Neural crest cell (in vitro differentiated cells): Measurements from ENCODE around the gene UCP3. TPM values are rescaled to one million over a fixed set of nuclear protein-coding genes. Genes with fewer than 3 reads are reported as not detected.
A peak's percentile ranks its signal among the peaks of the same experiment; 100 is the strongest.

ENCODE experiments used
- DNase-seq: peaks from one replicate; pipeline ENCODE4 v3.0.0; 2021; ENCODE audit warnings: low read depth, mixed read lengths, low spot score
- H3K27ac Mint-ChIP-seq: one replicate; pipeline ENCODE4 v1.8.0; 2021; ENCODE audit warnings: mild to moderate bottlenecking, mixed read lengths; ENCODE audit not compliant: unreplicated experiment
- H3K27me3 Mint-ChIP-seq: 2 replicates; pipeline ENCODE4 v1.8.0; 2021; ENCODE audit warnings: low read depth, mild to moderate bottlenecking, mixed read lengths
- H3K36me3 Mint-ChIP-seq: 2 replicates; pipeline ENCODE4 v1.8.0; 2021; ENCODE audit warnings: low read depth, mild to moderate bottlenecking, mixed read lengths
- H3K4me1 Mint-ChIP-seq: 2 replicates; pipeline ENCODE4 v1.8.0; 2021; ENCODE audit warnings: mixed read lengths
- H3K4me3 Mint-ChIP-seq: one replicate; pipeline ENCODE4 v1.8.0; 2021; ENCODE audit warnings: mild to moderate bottlenecking, mixed read lengths
- H3K9me3 Mint-ChIP-seq: 2 replicates; pipeline ENCODE4 v1.8.0; 2021; ENCODE audit warnings: mixed read lengths
- total RNA-seq: library from RNA; stranded (reverse); gene quantifications from 2 replicates; pipeline ENCODE4 v1.2.1, GENCODE V29; 2021
- TF ChIP-seq, protein P1 (sequence below): fragments of 200-600 bp; sonication (generic); conservative IDR thresholded peaks from 2 replicates; pipeline ENCODE4 v1.5.0; 2021; ENCODE audit warnings: antibody characterized with exemption, mild to moderate bottlenecking

Gene UCP3
- total RNA-seq, 1 donor from 2014 or later = 4.0 TPM

DNA sequence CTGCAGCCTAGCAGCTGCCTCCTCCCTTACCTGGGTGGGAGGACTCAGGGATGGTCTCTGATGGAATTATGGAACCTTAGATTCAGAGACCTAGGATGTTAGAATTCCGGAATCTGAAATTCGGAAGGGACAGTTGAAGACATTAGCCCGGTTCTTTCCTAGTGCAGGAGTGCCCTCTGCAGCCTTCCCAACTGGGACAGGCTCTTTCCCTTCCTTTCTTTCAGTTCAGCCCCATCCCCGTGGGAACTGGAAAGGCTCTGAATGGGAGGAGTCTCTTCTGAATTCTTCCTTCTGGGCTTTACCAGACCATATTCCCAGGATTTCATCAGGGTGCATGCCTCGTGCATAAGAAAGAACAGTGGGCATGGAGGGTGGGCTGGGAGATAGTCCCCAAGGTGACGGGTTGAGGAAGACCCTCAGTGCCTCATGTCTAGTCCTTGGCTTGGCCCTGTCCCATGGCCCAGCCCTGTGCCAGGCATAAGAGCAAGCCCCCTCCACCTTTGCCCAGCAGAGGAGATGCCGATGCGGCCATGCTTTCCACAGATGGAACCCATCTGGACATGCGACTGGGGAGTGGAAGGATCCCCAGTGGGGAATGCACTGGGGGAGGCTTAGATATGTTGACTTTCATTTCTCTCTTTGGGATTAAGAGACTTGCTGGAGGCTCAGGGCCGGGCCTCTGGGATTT, 43.7 kb downstream of the UCP3 start:
- Mint-ChIP-seq H3K27ac (no peak overlapping the region), H3K27me3 (peaks cover 4% of the 10 kb centered on the region), H3K4me1 (peaks cover 8% of the 10 kb centered on the region), H3K4me3 (no peak overlapping the region), H3K36me3 (no peaks in the 10 kb centered on the region), H3K9me3 (no peaks in the 10 kb centered on the region)
- no peak for DNase-seq
- TF ChIP-seq, protein P1, sequence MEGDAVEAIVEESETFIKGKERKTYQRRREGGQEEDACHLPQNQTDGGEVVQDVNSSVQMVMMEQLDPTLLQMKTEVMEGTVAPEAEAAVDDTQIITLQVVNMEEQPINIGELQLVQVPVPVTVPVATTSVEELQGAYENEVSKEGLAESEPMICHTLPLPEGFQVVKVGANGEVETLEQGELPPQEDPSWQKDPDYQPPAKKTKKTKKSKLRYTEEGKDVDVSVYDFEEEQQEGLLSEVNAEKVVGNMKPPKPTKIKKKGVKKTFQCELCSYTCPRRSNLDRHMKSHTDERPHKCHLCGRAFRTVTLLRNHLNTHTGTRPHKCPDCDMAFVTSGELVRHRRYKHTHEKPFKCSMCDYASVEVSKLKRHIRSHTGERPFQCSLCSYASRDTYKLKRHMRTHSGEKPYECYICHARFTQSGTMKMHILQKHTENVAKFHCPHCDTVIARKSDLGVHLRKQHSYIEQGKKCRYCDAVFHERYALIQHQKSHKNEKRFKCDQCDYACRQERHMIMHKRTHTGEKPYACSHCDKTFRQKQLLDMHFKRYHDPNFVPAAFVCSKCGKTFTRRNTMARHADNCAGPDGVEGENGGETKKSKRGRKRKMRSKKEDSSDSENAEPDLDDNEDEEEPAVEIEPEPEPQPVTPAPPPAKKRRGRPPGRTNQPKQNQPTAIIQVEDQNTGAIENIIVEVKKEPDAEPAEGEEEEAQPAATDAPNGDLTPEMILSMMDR = no peak

DNA sequence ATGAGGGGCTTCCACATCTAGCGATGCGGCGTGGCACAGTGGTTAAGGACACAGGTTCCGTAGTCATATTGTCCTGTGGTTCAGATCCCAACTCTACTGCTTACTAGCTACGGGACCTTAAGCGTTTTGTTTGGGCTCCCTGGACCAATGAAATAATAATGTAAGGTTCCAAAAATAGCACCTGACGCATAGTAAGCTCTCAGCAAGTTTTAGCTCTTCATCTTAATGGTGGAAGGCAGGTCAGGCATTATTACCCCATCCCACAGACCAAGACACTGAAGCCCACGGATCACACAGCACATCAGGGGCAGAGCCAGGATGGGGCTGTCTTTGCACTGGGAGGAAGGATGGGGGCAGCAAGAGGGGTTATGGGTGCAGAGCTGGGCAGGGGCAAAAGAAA, 45.0 kb downstream of the UCP3 start:
- H3K27ac Mint-ChIP-seq = peak overlapping the region; percentile 60

DNA sequence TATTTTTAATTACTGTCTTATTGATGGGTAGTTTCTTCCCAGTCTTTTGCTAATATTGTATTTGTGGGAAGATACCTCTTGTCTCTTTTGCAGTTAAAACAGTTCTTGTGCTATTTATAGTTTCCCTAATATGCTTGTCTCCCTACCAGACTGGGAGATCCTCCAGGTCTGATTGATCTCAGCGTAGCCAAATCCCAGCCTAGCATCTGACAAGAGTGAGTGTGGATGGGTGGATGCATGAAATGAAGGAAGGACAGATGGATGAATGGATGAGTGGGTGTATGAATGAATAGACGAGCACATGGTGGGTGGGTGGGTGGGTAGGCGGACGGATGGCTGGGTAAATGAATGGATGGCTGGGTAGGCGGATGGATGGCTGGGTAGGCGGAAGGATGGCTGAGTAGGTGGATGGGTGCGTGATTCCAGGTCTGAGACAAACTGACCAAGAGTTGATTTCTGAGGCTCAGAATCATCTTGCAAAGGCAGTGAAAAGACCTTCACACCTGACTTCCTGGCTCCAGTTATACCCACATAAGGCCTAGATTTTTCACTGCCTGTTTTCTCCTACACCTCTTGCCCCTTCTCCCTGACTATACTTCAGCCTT, 46.7 kb downstream of the UCP3 start:
- DNase-seq = no peak
- Mint-ChIP-seq H3K9me3 (no peaks in the 10 kb centered on the region), H3K4me1 (peaks cover 8% of the 10 kb centered on the region), H3K27me3 (no peaks in the 10 kb centered on the region), H3K36me3 (no peaks in the 10 kb centered on the region), H3K27ac (peak overlapping the region; percentile 13), H3K4me3 (no peak overlapping the region)
- TF ChIP-seq, protein P1 = no peak

More for the DNA sequence above, 45.0 kb downstream of the UCP3 start:
- Mint-ChIP-seq H3K4me1 (peaks cover 8% of the 10 kb centered on the region), H3K36me3 (no peaks in the 10 kb centered on the region), H3K9me3 (no peaks in the 10 kb centered on the region), H3K4me3 (no peak overlapping the region), H3K27me3 (peaks cover 4% of the 10 kb centered on the region)
- DNase-seq = no peak
- TF ChIP-seq, protein P1 = no peak

DNA sequence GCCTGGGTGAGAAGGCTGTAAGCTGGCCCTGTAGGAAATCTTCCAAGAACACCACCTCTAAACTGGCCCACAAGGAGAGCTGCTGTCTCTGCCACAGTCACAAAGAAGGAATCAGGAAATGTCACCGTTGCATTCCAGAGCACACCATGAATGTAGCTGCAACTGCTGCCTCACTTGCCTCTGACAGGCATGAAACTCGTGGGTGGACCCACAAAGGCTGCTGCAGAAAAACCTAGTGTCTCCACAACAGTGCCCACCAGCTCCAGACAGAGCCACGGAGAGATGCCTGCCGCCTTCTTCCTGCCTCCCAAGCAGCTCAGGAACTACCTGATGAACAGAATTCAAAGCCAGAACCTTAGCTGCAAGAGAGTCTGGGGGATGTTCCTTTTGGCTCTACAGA, 47.6 kb downstream of the UCP3 start:
- Mint-ChIP-seq H3K4me1 (peaks cover 14% of the 10 kb centered on the region), H3K27ac (no peak overlapping the region), H3K27me3 (no peaks in the 10 kb centered on the region), H3K4me3 (no peak overlapping the region), H3K36me3 (no peaks in the 10 kb centered on the region), H3K9me3 (no peaks in the 10 kb centered on the region)
- TF ChIP-seq, protein P1 = no peak
- DNase-seq = no peak

DNA sequence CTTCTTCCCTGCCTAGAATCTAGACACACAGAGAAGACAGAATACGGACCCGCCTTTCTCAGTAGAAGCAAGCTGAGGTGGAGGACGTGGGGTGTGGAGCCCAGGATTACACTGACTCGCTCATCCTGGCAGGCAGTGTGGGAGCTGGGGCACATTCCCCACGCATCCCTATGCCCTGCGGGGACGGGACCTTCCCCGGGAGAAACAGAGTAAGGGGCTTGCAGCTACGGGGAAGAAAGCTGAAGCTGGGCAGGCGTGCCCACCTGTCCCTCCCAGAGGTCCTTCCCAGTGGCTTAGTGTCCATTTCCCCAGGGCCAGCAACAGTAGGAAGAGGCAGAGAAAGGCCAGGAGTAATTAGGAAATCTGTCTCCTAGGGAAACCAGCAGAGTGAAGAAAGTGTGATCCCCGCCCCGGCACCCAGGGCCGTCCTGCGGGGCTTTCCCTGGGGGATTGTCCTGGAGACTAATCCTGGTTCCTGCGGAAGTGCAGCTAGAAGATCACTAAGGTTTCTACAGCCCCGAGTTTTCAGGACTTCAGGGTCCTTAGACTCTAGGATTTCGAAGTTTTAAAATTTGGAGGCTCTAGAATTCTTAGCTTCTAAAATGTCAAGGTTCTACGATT, 50.3 kb downstream of the UCP3 start:
- no peaks in the 10 kb centered on the region for H3K36me3 Mint-ChIP-seq
- TF ChIP-seq, protein P1 = no peak
- H3K9me3 Mint-ChIP-seq = no peaks in the 10 kb centered on the region
- no peak overlapping the region for H3K4me3 Mint-ChIP-seq
- H3K4me1 Mint-ChIP-seq = peaks cover 12% of the 10 kb centered on the region
- H3K27me3 Mint-ChIP-seq = no peaks in the 10 kb centered on the region
- no peak overlapping the region for H3K27ac Mint-ChIP-seq
- DNase-seq = no peak
